HEK293 (cell line): ENCODE data around the gene ZFYVE19.

Experiments used
- CTCF ChIA-PET: fragments of 350-600 bp; formaldehyde crosslinking; extraction: SDS; loops from one replicate; lab custom pipeline; 2021; ENCODE audit warnings: antibody characterized with exemption; lab: Yijun Ruan, JAX
- POLR2A ChIA-PET: fragments of 300-600 bp; formaldehyde crosslinking; extraction: SDS; loops from one replicate; lab custom pipeline; 2020; ENCODE audit warnings: antibody characterized with exemption, inconsistent platforms; lab: Yijun Ruan, JAX
- H3K27ac ChIP-seq: fragments of 200-500 bp; sonication (Bioruptor generic); 2 replicates; pipeline ENCODE4 v1.5.1; 2014; ENCODE audit warnings: low read depth, low read length, control low read depth, inconsistent platforms; ENCODE audit errors: extremely low read depth
- H3K36me3 ChIP-seq, 2 experiments: fragments of 200-500 bp in 1 of 2; sonication (Bioruptor generic) in 1 of 2; 1 replicate in 1 of 2; 2 replicates in 1 of 2; pipeline ENCODE4 v1.5.1; 2014 to 2017; ENCODE audit warnings: inconsistent platforms in 2 of 2, low read length in 2 of 2; ENCODE audit not compliant: control insufficient read depth in 2 of 2, insufficient read depth in 1 of 2
- H3K4me1 ChIP-seq: fragments of 200-500 bp; sonication (Bioruptor generic); 2 replicates; pipeline ENCODE4 v1.5.1; 2014; ENCODE audit warnings: mild to moderate bottlenecking, low read length, inconsistent platforms; ENCODE audit not compliant: control insufficient read depth, insufficient read depth
- H3K4me3 ChIP-seq: 2 replicates; pipeline ENCODE4 v1.5.1; 2011; ENCODE audit warnings: low read depth, mild to moderate bottlenecking, control low read depth, low read length, moderate library complexity
- H3K9me3 ChIP-seq: fragments of 200-500 bp; sonication (Bioruptor generic); 2 replicates; pipeline ENCODE4 v1.5.1; 2014; ENCODE audit warnings: low read depth, low read length, inconsistent platforms; ENCODE audit not compliant: control insufficient read depth, insufficient read depth
- AEBP2 ChIP-seq: fragments of 450-650 bp; formaldehyde crosslinking; IDR thresholded peaks from 2 replicates; pipeline ENCODE4 v1.5.1; 2016; ENCODE audit warnings: missing biosample characterization, missing genetic modification characterization, borderline replicate concordance
- KLF1 ChIP-seq: fragments of 450-650 bp; formaldehyde crosslinking; IDR thresholded peaks from 2 replicates; pipeline ENCODE4 v1.5.1; 2016; ENCODE audit warnings: missing biosample characterization, missing genetic modification characterization
- KLF9 ChIP-seq: fragments of 450-650 bp; formaldehyde crosslinking; IDR thresholded peaks from 2 replicates; pipeline ENCODE4 v1.5.1; 2016; ENCODE audit warnings: missing biosample characterization, missing genetic modification characterization, low read depth
- MYNN ChIP-seq: fragments of 450-650 bp; formaldehyde crosslinking; IDR thresholded peaks from 2 replicates; pipeline ENCODE4 v1.5.1; 2016; ENCODE audit warnings: missing biosample characterization, missing genetic modification characterization, borderline replicate concordance
- PBX3 ChIP-seq: sonication (generic); formaldehyde crosslinking; IDR thresholded peaks from 2 replicates; pipeline ENCODE4 v1.8.1; 2022; ENCODE audit warnings: mild to moderate bottlenecking, moderate library complexity, missing genetic modification reagents
- PRDM6 ChIP-seq: fragments of 450-650 bp; formaldehyde crosslinking; IDR thresholded peaks from 2 replicates; pipeline ENCODE4 v1.5.1; 2017; ENCODE audit warnings: missing biosample characterization, missing genetic modification characterization
- SP7 ChIP-seq: fragments of 450-650 bp; formaldehyde crosslinking; IDR thresholded peaks from 2 replicates; pipeline ENCODE4 v1.5.1; 2016; ENCODE audit warnings: missing biosample characterization, missing genetic modification characterization
- ZNF121 ChIP-seq: fragments of 450-650 bp; formaldehyde crosslinking; IDR thresholded peaks from 2 replicates; pipeline ENCODE4 v1.5.1; 2016; ENCODE audit warnings: missing biosample characterization, missing genetic modification characterization
- ZNF157 ChIP-seq: fragments of 450-650 bp; formaldehyde crosslinking; IDR thresholded peaks from 2 replicates; pipeline ENCODE4 v1.5.1; 2016; ENCODE audit warnings: missing biosample characterization, missing genetic modification characterization
- ZNF214 ChIP-seq: fragments of 450-650 bp; formaldehyde crosslinking; IDR thresholded peaks from 2 replicates; pipeline ENCODE4 v1.5.1; 2017; ENCODE audit warnings: missing biosample characterization, mild to moderate bottlenecking, missing genetic modification characterization, borderline replicate concordance
- ZNF239 ChIP-seq: fragments of 450-650 bp; formaldehyde crosslinking; IDR thresholded peaks from 2 replicates; pipeline ENCODE4 v1.5.1; 2016; ENCODE audit warnings: missing biosample characterization, missing genetic modification characterization
- ZNF354C ChIP-seq: fragments of 450-650 bp; formaldehyde crosslinking; IDR thresholded peaks from 2 replicates; pipeline ENCODE4 v1.5.1; 2016; ENCODE audit warnings: missing biosample characterization, missing genetic modification characterization, low read depth, borderline replicate concordance
- ZNF404 ChIP-seq: fragments of 450-650 bp; formaldehyde crosslinking; IDR thresholded peaks from 2 replicates; pipeline ENCODE4 v1.5.1; 2017; ENCODE audit warnings: missing biosample characterization, missing genetic modification characterization
- ZNF433 ChIP-seq: fragments of 450-650 bp; formaldehyde crosslinking; IDR thresholded peaks from 2 replicates; pipeline ENCODE4 v1.5.1; 2016; ENCODE audit warnings: missing biosample characterization, missing genetic modification characterization, low read depth
- ZNF488 ChIP-seq: fragments of 450-650 bp; formaldehyde crosslinking; IDR thresholded peaks from 2 replicates; pipeline ENCODE4 v1.5.1; 2016; ENCODE audit warnings: missing biosample characterization, missing genetic modification characterization
- ZNF513 ChIP-seq: fragments of 450-650 bp; IDR thresholded peaks from 2 replicates; pipeline ENCODE4 v1.5.1; 2018; ENCODE audit warnings: missing biosample characterization, missing genetic modification characterization
- ZNF558 ChIP-seq: fragments of 450-650 bp; formaldehyde crosslinking; IDR thresholded peaks from 2 replicates; pipeline ENCODE4 v1.5.1; 2016; ENCODE audit warnings: missing biosample characterization, missing genetic modification characterization
- ZNF621 ChIP-seq: fragments of 450-650 bp; formaldehyde crosslinking; IDR thresholded peaks from 2 replicates; pipeline ENCODE4 v1.5.1; 2017; ENCODE audit warnings: missing biosample characterization, missing genetic modification characterization
- ZNF747 ChIP-seq: fragments of 450-650 bp; formaldehyde crosslinking; IDR thresholded peaks from 2 replicates; pipeline ENCODE4 v1.5.1; 2016; ENCODE audit warnings: missing biosample characterization, missing genetic modification characterization
- ZNF785 ChIP-seq: fragments of 450-650 bp; formaldehyde crosslinking; IDR thresholded peaks from 2 replicates; pipeline ENCODE4 v1.5.1; 2016; ENCODE audit warnings: missing biosample characterization, missing genetic modification characterization
- ZNF791 ChIP-seq: fragments of 450-650 bp; formaldehyde crosslinking; IDR thresholded peaks from 2 replicates; pipeline ENCODE4 v1.5.1; 2016; ENCODE audit warnings: missing biosample characterization, missing genetic modification characterization
- ZSCAN4 ChIP-seq: fragments of 450-650 bp; formaldehyde crosslinking; IDR thresholded peaks from 2 replicates; pipeline ENCODE4 v1.5.1; 2017; ENCODE audit warnings: missing biosample characterization, missing genetic modification characterization
- ZSCAN5A ChIP-seq: fragments of 450-650 bp; formaldehyde crosslinking; IDR thresholded peaks from 2 replicates; pipeline ENCODE4 v1.5.1; 2016; ENCODE audit warnings: missing biosample characterization, missing genetic modification characterization

ZFYVE19 gene

GRCh38 chr15:40852529-40852928 is 45.6 kb downstream of the ZFYVE19 start:
- Histone ChIP-seq H3K36me3 (peaks cover 0 to 41% of the 10 kb centered on the region in 2 experiments; a peak in 2 of 3 replicates), H3K4me3 (no peak overlapping the region), H3K27ac (no peak overlapping the region), H3K9me3 (no peaks in the 10 kb centered on the region), H3K4me1 (no peaks in the 10 kb centered on the region)
- CTCF ChIA-PET = interaction anchor here (0.7 kb wide), 1 partner anchor 39 kb away, joined by 3 read pairs; no protein-coding TSS in a partner anchor
- POLR2A ChIA-PET = no interaction called here
- TF ChIP-seq KLF1 (tag by site-specific recombination) (peak; percentile 95), SP7 (tag by site-specific recombination) (peak; percentile 31; the same call in 1 of the 2 replicates), ZSCAN4 (tag by site-specific recombination) (peak; percentile 75), ZNF433 (tag by site-specific recombination) (no peak), ZNF239 (tag by site-specific recombination) (no peak)

- TF ChIP-seq ZNF558 (tag by site-specific recombination) (no peak), ZNF214 (tag by site-specific recombination) (no peak), PRDM6 (no peak), ZNF157 (tag by site-specific recombination) (no peak), ZNF239 (tag by site-specific recombination) (no peak), ZSCAN5A (tag by site-specific recombination) (no peak), ZNF747 (tag by site-specific recombination) (no peak), ZNF785 (tag by site-specific recombination) (no peak), ZNF791 (no peak), ZNF513 (tag by site-specific recombination) (no peak), AEBP2 (tag by site-specific recombination) (no peak), PBX3 (no peak), ZNF404 (tag by site-specific recombination) (no peak), ZNF621 (tag by site-specific recombination) (no peak), MYNN (tag by site-specific recombination) (no peak), SP7 (tag by site-specific recombination) (no peak), KLF9 (tag by site-specific recombination) (no peak), ZNF354C (no peak), ZNF488 (tag by site-specific recombination) (no peak), ZNF121 (tag by site-specific recombination) (no peak)
- Histone ChIP-seq H3K36me3 (peaks cover 0 to 41% of the 10 kb centered on the region in 2 experiments; a peak in 2 of 3 replicates), H3K27ac (no peak overlapping the region), H3K4me3 (no peak overlapping the region), H3K4me1 (no peaks in the 10 kb centered on the region), H3K9me3 (no peaks in the 10 kb centered on the region)
- POLR2A ChIA-PET = interaction anchor here (2.1 kb wide), 1 partner anchor 41 kb away, joined by 4 read pairs; the partner anchor contains the start of gene VPS18
- CTCF ChIA-PET = interaction anchor here (7.7 kb wide), 1 partner anchor 42 kb away, joined by 117 read pairs; the partner anchor contains the start of gene VPS18
Observed at GRCh38 chr15:40853241-40853890, 46.5 kb downstream of the ZFYVE19 start.
